CD8-positive, alpha-beta memory T cell (primary cell): Measurements from ENCODE around the gene KCNAB3. TPM values are rescaled to one million over a fixed set of nuclear protein-coding genes. Genes with fewer than 3 reads are reported as not detected.

Experiments used
- CTCF ChIA-PET: fragments of 350-600 bp; sonication (Branson Sonifier 250); formaldehyde crosslinking; loops from one replicate; lab custom pipeline; 2021; ENCODE audit warnings: antibody characterized with exemption; lab: Charles Lee
- POLR2A ChIA-PET: fragments of 350-600 bp; sonication (Branson Sonifier 250); formaldehyde crosslinking; loops from one replicate; lab custom pipeline; 2021; ENCODE audit warnings: antibody characterized with exemption; lab: Charles Lee
- DNase-seq, 5 donors: peaks; one replicate each; pipeline versions ENCODE4 v3.0.0 to v3.0.0-alpha.2; 2020 to 2022; ENCODE audit warnings: mixed read lengths in 1 of 5
- H3K27ac ChIP-seq: one replicate; pipeline ENCODE4 v1.7.0; 2013; ENCODE audit warnings: low read depth, mild to moderate bottlenecking, low read length, moderate library complexity
- H3K27me3 ChIP-seq: 2 replicates; pipeline ENCODE4 v1.7.0; 2013; ENCODE audit warnings: low read length, mild to moderate bottlenecking; ENCODE audit not compliant: insufficient read depth, poor library complexity, severe bottlenecking
- H3K36me3 ChIP-seq: 2 replicates; pipeline ENCODE4 v1.7.0; 2013; ENCODE audit warnings: mild to moderate bottlenecking, low read length, moderate library complexity; ENCODE audit not compliant: insufficient read depth
- H3K4me1 ChIP-seq: 2 replicates; pipeline ENCODE4 v1.7.0; 2013; ENCODE audit warnings: mild to moderate bottlenecking, low read length, moderate library complexity; ENCODE audit not compliant: insufficient read depth
- H3K4me3 ChIP-seq: 2 replicates; pipeline ENCODE4 v1.7.0; 2013; ENCODE audit warnings: mild to moderate bottlenecking, low read length
- H3K9me3 ChIP-seq: 2 replicates; pipeline ENCODE4 v1.7.0; 2013; ENCODE audit warnings: mild to moderate bottlenecking, low read length
- H3K27ac Mint-ChIP-seq, 8 donors: one replicate each; pipeline ENCODE4 v1.8.0; 2020 to 2021; ENCODE audit warnings: mixed read lengths in 8 of 8, mild to moderate bottlenecking in 6 of 8, inconsistent platforms in 3 of 8, moderate library complexity in 3 of 8
- H3K27me3 Mint-ChIP-seq, 2 donors: one replicate each; pipeline ENCODE4 v1.8.0; 2020 to 2021; ENCODE audit warnings: mixed read lengths in 2 of 2, mild to moderate bottlenecking in 1 of 2, moderate library complexity in 1 of 2
- H3K36me3 Mint-ChIP-seq, 3 donors: one replicate each; pipeline ENCODE4 v1.8.0; 2020 to 2021; ENCODE audit warnings: mixed read lengths in 3 of 3, inconsistent platforms in 1 of 3, mild to moderate bottlenecking in 1 of 3
- H3K4me1 Mint-ChIP-seq, 3 donors: one replicate each; pipeline ENCODE4 v1.8.0; 2020 to 2021; ENCODE audit warnings: mixed read lengths in 3 of 3, inconsistent platforms in 1 of 3, mild to moderate bottlenecking in 1 of 3
- H3K4me3 Mint-ChIP-seq, 7 donors: one replicate each; pipeline ENCODE4 v1.8.0; 2020 to 2021; ENCODE audit warnings: mixed read lengths in 7 of 7, mild to moderate bottlenecking in 6 of 7, moderate library complexity in 4 of 7, inconsistent platforms in 2 of 7
- H3K9me3 Mint-ChIP-seq, 5 donors: one replicate each; pipeline ENCODE4 v1.8.0; 2020 to 2022; ENCODE audit warnings: mixed read lengths in 5 of 5, mild to moderate bottlenecking in 3 of 5, moderate library complexity in 2 of 5, inconsistent platforms in 1 of 5
- polyA plus RNA-seq: library from polyadenylated mRNA; unstranded; fragments of 300-500 nt; fragmentation: Illumina TruSeq; gene quantifications from one replicate; pipeline ENCODE4 v1.2.3, GENCODE V29; 2021
- total RNA-seq, 2 experiments: library from RNA; stranded (reverse); gene quantifications; one replicate each; pipeline ENCODE4 v1.2.3, GENCODE V29; 2021

Gene KCNAB3
- total RNA-seq, result 1 to 10 TPM; 5.6 to 6.7 TPM
- polyA plus RNA-seq, result not detected

DNA sequence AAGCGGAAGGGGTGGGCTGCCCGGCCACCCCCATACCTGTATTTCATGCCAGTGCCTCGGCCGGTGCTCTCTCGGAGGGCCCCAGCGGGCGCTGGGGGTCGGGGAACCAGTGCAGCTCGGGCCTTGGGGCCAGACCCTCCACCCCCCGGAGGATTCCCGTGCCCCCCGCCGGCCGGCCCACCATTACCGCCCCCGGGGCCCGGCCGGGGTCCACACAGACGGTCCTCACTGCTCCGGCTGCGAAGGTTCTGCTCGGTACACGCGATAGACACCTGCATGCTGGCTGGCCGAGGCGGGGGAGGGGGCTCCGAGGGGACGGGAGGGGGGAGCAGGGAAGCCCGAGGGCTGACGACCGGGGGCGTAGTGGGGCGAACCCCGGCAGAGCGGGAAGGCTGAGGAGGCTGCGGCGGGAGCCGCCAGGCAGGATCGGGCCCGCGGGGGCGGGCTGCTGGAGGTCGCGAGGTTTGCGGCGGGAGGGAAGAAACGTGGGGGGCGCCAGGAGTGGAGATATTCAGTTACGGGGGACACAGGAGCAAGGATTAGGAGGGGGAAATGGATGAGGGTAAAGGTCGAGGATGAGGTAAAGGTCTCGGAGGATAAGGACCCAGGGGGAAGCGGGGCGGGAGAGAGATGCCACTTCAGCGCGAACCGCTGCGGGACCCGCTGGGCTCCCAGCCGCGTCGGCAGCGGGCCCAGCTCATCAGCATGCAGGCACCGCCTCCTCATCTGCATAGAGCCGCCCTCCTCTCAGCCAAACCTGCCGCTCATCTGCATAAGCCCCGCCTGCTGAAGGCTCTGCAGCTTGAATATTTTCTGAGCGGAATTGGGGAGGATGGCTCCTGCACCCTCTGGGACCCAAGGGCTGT is at the start of gene KCNAB3:
TSS of gene KCNAB3 (minus strand) at position 699 of the 866 bp plus-strand sequence. CDS start at position 278, 421 bp downstream.
- H3K4me3 Mint-ChIP-seq, result peak within 1 kb of the TSS; percentile 88 to 99 (median 96)
- H3K4me3 ChIP-seq, result peak within 1 kb of the TSS; percentile 97
- ChIA-PET POLR2A (interaction anchor here (0.7 kb wide), 1 partner anchor 76 kb away, joined by 6 read pairs; no protein-coding TSS in a partner anchor), CTCF (interaction anchor here (1.1 to 3.9 kb wide), 2 partner anchors 13 to 57 kb away, joined by 3 to 20 read pairs; partner anchors contain the start of gene RNF227)
- DNase-seq, result peak; percentile 35 to 68 (median 38)
- no peaks in the 10 kb centered on the region for H3K9me3 ChIP-seq
- peak within 1 kb of the TSS in 7 of 8 donors; percentile 74 to 99 (median 98) for H3K27ac Mint-ChIP-seq
- no peak within 1 kb of the TSS for H3K27ac ChIP-seq
- H3K36me3 Mint-ChIP-seq, result peaks cover 0 to 17% (median 1%) of the 10 kb centered on the region in 3 donors
- peaks cover 34% of the 10 kb centered on the region for H3K4me1 ChIP-seq
- no peaks in the 10 kb centered on the region for H3K9me3 Mint-ChIP-seq
- peaks cover 0 to 2% of the 10 kb centered on the region in 2 donors for H3K27me3 Mint-ChIP-seq
- peaks cover 42 to 48% (median 46%) of the 10 kb centered on the region in 3 donors for H3K4me1 Mint-ChIP-seq
- H3K27me3 ChIP-seq, result no peaks in the 10 kb centered on the region
- peaks cover 5% of the 10 kb centered on the region for H3K36me3 ChIP-seq

DNA sequence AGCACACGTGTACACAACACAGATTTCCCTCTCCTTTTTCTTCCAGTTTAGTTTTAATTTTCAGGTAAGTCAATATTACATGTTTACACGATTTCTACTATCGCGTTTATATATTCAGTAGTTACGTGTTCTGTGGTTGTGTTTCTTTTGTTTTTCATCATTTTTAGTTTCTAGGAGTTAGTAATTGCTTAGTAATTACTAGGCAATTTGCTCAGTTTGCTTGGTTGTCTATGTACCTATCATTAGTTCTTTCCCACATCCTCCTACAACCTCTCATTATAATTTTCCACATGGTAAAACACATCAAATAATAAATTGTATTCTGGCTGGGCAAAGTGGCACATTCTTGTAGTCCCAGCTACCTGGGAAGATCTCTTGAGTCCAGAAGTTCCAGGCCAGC is 48.1 kb upstream of the KCNAB3 start:
- H3K9me3 Mint-ChIP-seq, result peaks cover 11 to 30% (median 23%) of the 10 kb centered on the region in 5 donors
- H3K27me3 ChIP-seq, result no peaks in the 10 kb centered on the region
- H3K27ac Mint-ChIP-seq, result no peak overlapping the region
- peaks cover 19 to 47% of the 10 kb centered on the region in 2 donors for H3K27me3 Mint-ChIP-seq
- no peaks in the 10 kb centered on the region for H3K4me1 ChIP-seq
- peaks cover 2 to 17% (median 2%) of the 10 kb centered on the region in 3 donors for H3K36me3 Mint-ChIP-seq
- H3K36me3 ChIP-seq, result no peaks in the 10 kb centered on the region
- H3K27ac ChIP-seq, result no peak overlapping the region
- POLR2A ChIA-PET, result no interaction called here
- no peak overlapping the region for H3K4me3 Mint-ChIP-seq
- CTCF ChIA-PET, result no interaction called here
- H3K4me1 Mint-ChIP-seq, result no peaks in the 10 kb centered on the region
- H3K4me3 ChIP-seq, result no peak overlapping the region
- H3K9me3 ChIP-seq, result peaks cover 10% of the 10 kb centered on the region
- no peak for DNase-seq

DNA sequence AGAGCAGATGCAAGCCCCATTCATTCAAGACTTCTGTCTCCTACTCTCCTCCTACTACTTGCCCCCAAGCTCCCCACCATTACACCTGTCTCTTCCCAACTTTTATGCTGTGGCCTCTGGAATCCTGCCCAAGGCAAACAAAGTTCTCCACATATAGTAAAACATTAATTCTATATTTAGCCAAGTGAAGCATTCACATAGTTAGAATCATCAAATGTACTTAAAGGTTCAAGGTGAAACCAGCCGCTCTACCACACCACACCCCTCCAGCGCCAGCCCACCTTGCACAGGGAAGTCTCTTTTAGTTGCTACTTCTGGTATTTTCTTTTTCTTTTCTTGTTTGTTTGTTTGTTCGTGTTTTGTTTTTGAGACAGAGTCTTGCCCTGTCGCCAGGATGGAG is 47.4 kb upstream of the KCNAB3 start:
- DNase-seq, result no peak
- H3K4me1 Mint-ChIP-seq, result no peaks in the 10 kb centered on the region
- POLR2A ChIA-PET, result no interaction called here

DNA sequence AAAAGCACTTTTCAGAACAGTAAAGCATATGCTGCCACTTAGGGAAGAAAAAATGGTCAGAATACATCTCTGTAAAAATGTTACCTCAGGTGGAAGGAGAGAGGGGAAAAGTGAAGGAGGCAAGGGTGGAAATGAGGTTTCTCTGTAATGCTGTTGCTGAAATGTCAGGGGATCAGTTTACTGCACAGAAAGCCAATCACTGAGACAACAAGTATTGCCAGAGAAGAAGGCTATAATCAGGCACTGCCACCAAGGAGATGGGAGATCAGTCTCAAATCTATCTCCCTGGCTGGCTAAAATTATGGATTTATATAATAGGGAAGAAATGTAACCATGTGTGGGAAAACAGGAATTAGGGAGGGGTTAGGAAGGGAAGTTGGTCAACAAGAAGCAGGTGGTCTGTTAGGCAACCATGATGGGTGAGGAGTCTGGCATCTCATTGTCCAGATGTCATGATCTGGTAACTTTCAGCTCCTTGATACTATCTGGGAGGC is 45.0 kb upstream of the KCNAB3 start:
- Histone ChIP-seq H3K36me3 (no peaks in the 10 kb centered on the region), H3K27me3 (no peaks in the 10 kb centered on the region), H3K27ac (no peak overlapping the region), H3K4me3 (no peak overlapping the region), H3K9me3 (peaks cover 10% of the 10 kb centered on the region), H3K4me1 (no peaks in the 10 kb centered on the region)
- Mint-ChIP-seq H3K4me3 (peak overlapping the region in 1 of 7 donors; percentile 0), H3K4me1 (no peaks in the 10 kb centered on the region), H3K9me3 (peaks cover 11 to 30% (median 23%) of the 10 kb centered on the region in 5 donors), H3K36me3 (peaks cover 2 to 17% (median 2%) of the 10 kb centered on the region in 3 donors), H3K27ac (no peak overlapping the region), H3K27me3 (peaks cover 16 to 41% of the 10 kb centered on the region in 2 donors)
- CTCF ChIA-PET, result no interaction called here
- no peak for DNase-seq
- POLR2A ChIA-PET, result no interaction called here

More for the DNA sequence above, 47.4 kb upstream of the KCNAB3 start:
- no peak overlapping the region for H3K4me3 ChIP-seq
- peaks cover 10% of the 10 kb centered on the region for H3K9me3 ChIP-seq
- Mint-ChIP-seq H3K4me3 (no peak overlapping the region), H3K9me3 (peaks cover 11 to 30% (median 23%) of the 10 kb centered on the region in 5 donors), H3K36me3 (peaks cover 2 to 17% (median 2%) of the 10 kb centered on the region in 3 donors), H3K27ac (peak overlapping the region in 1 of 8 donors; percentile 90), H3K27me3 (peaks cover 16 to 42% of the 10 kb centered on the region in 2 donors)
- CTCF ChIA-PET, result no interaction called here
- H3K36me3 ChIP-seq, result no peaks in the 10 kb centered on the region
- H3K27ac ChIP-seq, result no peak overlapping the region
- no peaks in the 10 kb centered on the region for H3K27me3 ChIP-seq
- H3K4me1 ChIP-seq, result no peaks in the 10 kb centered on the region

DNA sequence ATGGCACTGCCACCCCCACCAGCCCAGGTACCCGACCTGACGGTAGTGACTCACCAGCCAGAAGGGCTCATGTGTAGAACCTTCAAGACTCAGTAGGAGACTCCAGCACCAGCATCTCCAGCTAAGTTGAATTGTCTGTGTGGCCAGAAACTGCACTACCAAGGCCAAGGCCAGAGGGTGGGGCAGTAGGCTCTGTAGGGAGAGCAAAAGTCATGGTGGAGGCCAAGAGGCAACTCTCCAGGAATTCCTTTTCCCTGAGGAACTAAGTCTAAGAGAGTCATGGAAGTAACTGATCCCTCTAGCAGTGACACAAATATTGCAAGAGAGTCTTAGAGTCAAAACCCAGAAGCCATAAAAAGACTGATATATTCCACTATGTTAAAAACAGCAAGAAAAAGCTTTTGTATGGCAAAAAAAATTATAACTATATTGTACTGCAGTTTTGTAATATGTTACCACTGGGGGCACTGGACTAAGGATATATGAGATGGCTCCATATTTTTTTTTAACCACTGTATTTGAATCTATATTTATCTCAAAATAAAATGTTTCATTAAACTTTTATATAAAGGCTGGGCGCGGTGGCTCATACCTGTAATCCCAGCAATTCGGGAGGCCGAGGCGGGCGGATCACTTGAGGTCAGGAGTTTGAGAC is 42.6 kb upstream of the KCNAB3 start:
- H3K27ac Mint-ChIP-seq, result no peak overlapping the region
- peaks cover 11 to 25% (median 23%) of the 10 kb centered on the region in 5 donors for H3K9me3 Mint-ChIP-seq
- H3K4me1 Mint-ChIP-seq, result no peaks in the 10 kb centered on the region
- H3K4me3 Mint-ChIP-seq, result no peak overlapping the region
- DNase-seq, result no peak
- H3K27me3 Mint-ChIP-seq, result peaks cover 16 to 42% of the 10 kb centered on the region in 2 donors
- ChIA-PET CTCF (interaction anchor here (1.4 kb wide), 1 partner anchor 9 kb away, joined by 3 read pairs; no protein-coding TSS in a partner anchor), POLR2A (no interaction called here)
- H3K4me1 ChIP-seq, result no peaks in the 10 kb centered on the region
- no peak overlapping the region for H3K4me3 ChIP-seq
- H3K36me3 Mint-ChIP-seq, result peaks cover 2 to 14% (median 2%) of the 10 kb centered on the region in 3 donors
- H3K27ac ChIP-seq, result no peak overlapping the region
- H3K9me3 ChIP-seq, result peaks cover 10% of the 10 kb centered on the region
- H3K27me3 ChIP-seq, result no peaks in the 10 kb centered on the region
- no peaks in the 10 kb centered on the region for H3K36me3 ChIP-seq

DNA sequence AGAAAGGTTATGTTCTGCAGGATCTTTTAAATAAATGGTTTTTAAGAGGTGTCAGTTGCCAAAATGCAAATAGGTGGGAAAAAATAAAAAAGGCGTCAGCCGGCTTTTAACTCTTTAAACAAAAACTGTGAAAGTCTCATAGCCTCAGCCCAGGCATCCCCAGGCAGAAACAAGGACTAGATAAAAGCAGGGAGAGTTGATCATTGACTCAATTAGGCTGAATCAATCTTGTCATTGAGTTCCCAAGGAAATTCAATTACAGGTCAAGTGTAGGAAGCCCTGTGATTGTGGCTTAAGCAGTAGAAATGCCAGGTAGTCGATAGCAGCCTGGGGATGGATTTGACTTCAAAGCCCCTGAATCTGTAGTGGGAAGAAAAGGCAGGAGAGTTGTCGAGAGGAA is 42.0 kb upstream of the KCNAB3 start:
- no peaks in the 10 kb centered on the region for H3K4me1 ChIP-seq
- no peak overlapping the region for H3K27ac ChIP-seq
- Mint-ChIP-seq H3K27ac (no peak overlapping the region), H3K4me1 (no peaks in the 10 kb centered on the region), H3K9me3 (peaks cover 11 to 25% (median 19%) of the 10 kb centered on the region in 5 donors), H3K36me3 (peaks cover 0 to 14% (median 2%) of the 10 kb centered on the region in 3 donors), H3K27me3 (peaks cover 16 to 36% of the 10 kb centered on the region in 2 donors), H3K4me3 (no peak overlapping the region)
- H3K27me3 ChIP-seq, result no peaks in the 10 kb centered on the region
- DNase-seq, result no peak
- no peak overlapping the region for H3K4me3 ChIP-seq
- CTCF ChIA-PET, result interaction anchor here (1.4 to 1.7 kb wide), 2 partner anchors 8 to 71 kb away, joined by 3 read pairs; no protein-coding TSS in a partner anchor
- H3K9me3 ChIP-seq, result peaks cover 10% of the 10 kb centered on the region
- POLR2A ChIA-PET, result no interaction called here
- no peaks in the 10 kb centered on the region for H3K36me3 ChIP-seq

DNA sequence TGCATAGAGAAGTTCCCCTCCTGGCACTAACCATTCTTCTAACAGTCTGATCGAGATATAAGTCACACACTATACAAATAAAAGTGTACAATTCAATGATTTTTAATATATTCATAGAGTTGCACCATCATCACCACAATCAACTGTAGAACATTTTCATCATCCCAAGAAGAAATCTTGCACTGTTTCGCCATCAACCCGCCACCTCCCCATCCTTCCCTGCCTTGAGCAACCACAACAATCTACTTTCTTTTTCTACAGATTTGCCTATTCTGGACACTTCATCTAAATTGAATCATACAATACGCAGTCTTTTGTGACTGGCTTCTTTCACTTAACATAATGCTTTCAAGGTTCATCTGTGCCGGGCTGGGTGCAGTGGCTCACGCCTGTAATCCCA is 39.8 kb upstream of the KCNAB3 start:
- Histone ChIP-seq H3K4me1 (no peaks in the 10 kb centered on the region), H3K9me3 (peaks cover under 1% of the 10 kb centered on the region), H3K27me3 (no peaks in the 10 kb centered on the region), H3K36me3 (no peaks in the 10 kb centered on the region), H3K27ac (no peak overlapping the region), H3K4me3 (no peak overlapping the region)
- H3K9me3 Mint-ChIP-seq, result peaks cover 3 to 11% (median 6%) of the 10 kb centered on the region in 5 donors
- H3K27ac Mint-ChIP-seq, result no peak overlapping the region
- POLR2A ChIA-PET, result no interaction called here
- no peak for DNase-seq
- H3K4me1 Mint-ChIP-seq, result no peaks in the 10 kb centered on the region
- CTCF ChIA-PET, result no interaction called here
- H3K4me3 Mint-ChIP-seq, result no peak overlapping the region
- H3K27me3 Mint-ChIP-seq, result peaks cover 12 to 25% of the 10 kb centered on the region in 2 donors
- peaks cover 0 to 3% (median under 1%) of the 10 kb centered on the region in 3 donors for H3K36me3 Mint-ChIP-seq
